GM23338 (cell line): ENCODE results near the gene HOXD4. TPM values are rescaled to one million over a fixed set of nuclear protein-coding genes. Genes with fewer than 3 reads are reported as not detected.

ENCODE experiments used
- ATAC-seq: fragments of 200-7000 bp; cut with Tn5 transposase; 3 replicates; pipeline ENCODE4 v1.9.1; 2020
- DNase-seq: peaks from one replicate; pipeline ENCODE4 v3.0.0-alpha.2; 2015; ENCODE audit warnings: low spot score
- H2AFZ ChIP-seq: fragments of 200-600 bp; sonication (generic); 2 replicates; pipeline ENCODE4 v1.8.0; 2016; ENCODE audit warnings: antibody characterized with exemption, mild to moderate bottlenecking, moderate library complexity
- H3F3A ChIP-seq: fragments of 200-600 bp; sonication (generic); replicated peaks from 2 replicates; pipeline ENCODE4 v1.8.0; 2017; ENCODE audit warnings: antibody characterized with exemption, mixed run types, low read depth
- H3K27ac ChIP-seq: fragments of 200-600 bp; sonication (generic); 2 replicates; pipeline ENCODE4 v1.6.1; 2016; ENCODE audit warnings: low read depth
- H3K27me3 ChIP-seq: fragments of 200-600 bp; sonication (generic); 2 replicates; pipeline ENCODE4 v1.8.0; 2016; ENCODE audit warnings: mild to moderate bottlenecking, mixed run types, moderate library complexity; ENCODE audit not compliant: insufficient read depth
- H3K36me3 ChIP-seq: fragments of 200-600 bp; sonication (generic); 2 replicates; pipeline ENCODE4 v1.8.0; 2016; ENCODE audit warnings: mild to moderate bottlenecking; ENCODE audit not compliant: insufficient read depth
- H3K4me1 ChIP-seq: fragments of 200-600 bp; sonication (generic); 2 replicates; pipeline ENCODE4 v1.8.0; 2016; ENCODE audit warnings: mild to moderate bottlenecking, moderate library complexity; ENCODE audit not compliant: insufficient read depth
- H3K4me2 ChIP-seq: fragments of 200-600 bp; sonication (generic); 2 replicates; pipeline ENCODE4 v1.7.1; 2017; ENCODE audit warnings: mixed run types
- H3K4me3 ChIP-seq: fragments of 200-600 bp; sonication (generic); 2 replicates; pipeline ENCODE4 v1.6.1; 2016; ENCODE audit warnings: mixed run types
- H3K79me2 ChIP-seq: fragments of 200-600 bp; sonication (generic); replicated peaks from 2 replicates; pipeline ENCODE4 v1.8.0; 2017; ENCODE audit warnings: mild to moderate bottlenecking; ENCODE audit not compliant: insufficient read depth
- H3K9me2 ChIP-seq: fragments of 200-600 bp; sonication (generic); 2 replicates; pipeline ENCODE4 v1.8.0; 2017; ENCODE audit not compliant: insufficient read depth
- H4K20me1 ChIP-seq: fragments of 200-600 bp; sonication (generic); replicated peaks from 2 replicates; pipeline ENCODE4 v1.8.0; 2017; ENCODE audit warnings: mild to moderate bottlenecking; ENCODE audit not compliant: insufficient read depth
- H3K27ac Mint-ChIP-seq: 2 replicates; pipeline ENCODE4 v1.8.0; 2020; ENCODE audit warnings: inconsistent platforms, mild to moderate bottlenecking, moderate library complexity, mixed read lengths
- H3K27me3 Mint-ChIP-seq: 3 replicates; pipeline ENCODE4 v1.8.0; 2022; ENCODE audit warnings: low read depth, mild to moderate bottlenecking, moderate library complexity, mixed read lengths, inconsistent platforms; ENCODE audit not compliant: insufficient read depth, poor library complexity
- H3K36me3 Mint-ChIP-seq: 3 replicates; pipeline ENCODE4 v1.8.0; 2021; ENCODE audit warnings: low read depth, mild to moderate bottlenecking, inconsistent platforms, moderate library complexity, mixed read lengths
- H3K4me1 Mint-ChIP-seq: 3 replicates; pipeline ENCODE4 v1.8.0; 2020; ENCODE audit warnings: mild to moderate bottlenecking, inconsistent platforms, mixed read lengths
- H3K4me3 Mint-ChIP-seq: 3 replicates; pipeline ENCODE4 v1.8.0; 2021; ENCODE audit warnings: moderate library complexity, mild to moderate bottlenecking, inconsistent platforms, mixed read lengths
- H3K9me3 Mint-ChIP-seq: 3 replicates; pipeline ENCODE4 v1.8.0; 2020; ENCODE audit warnings: moderate library complexity, mild to moderate bottlenecking, inconsistent platforms, mixed read lengths
- CREB1 ChIP-seq: fragments of 250-450 bp; sonication (Bioruptor Pico); IDR thresholded peaks from 2 replicates; pipeline ENCODE4 v1.5.0; 2020; ENCODE audit warnings: low read depth, mild to moderate bottlenecking, moderate library complexity
- EZH2 ChIP-seq: fragments of 200-600 bp; sonication (generic); IDR thresholded peaks from one replicate; pipeline ENCODE4 v1.8.0; 2017; ENCODE audit warnings: antibody characterized with exemption, mild to moderate bottlenecking, low read depth; ENCODE audit not compliant: unreplicated experiment
- EZH2phosphoT487 ChIP-seq: fragments of 200-600 bp; sonication (generic); IDR thresholded peaks from one replicate; pipeline ENCODE4 v1.8.1; 2018; ENCODE audit warnings: antibody characterized with exemption; ENCODE audit not compliant: unreplicated experiment
- JUNB ChIP-seq: IDR thresholded peaks from one replicate; pipeline ENCODE4 v1.6.1; 2016; ENCODE audit warnings: antibody characterized with exemption; ENCODE audit not compliant: unreplicated experiment
- NANOG ChIP-seq: IDR thresholded peaks from 2 replicates; pipeline ENCODE4 v1.6.1; 2016; ENCODE audit warnings: antibody characterized with exemption, borderline replicate concordance
- POLR2AphosphoS5 ChIP-seq: IDR thresholded peaks from 2 replicates; pipeline ENCODE4 v1.6.1; 2016; ENCODE audit warnings: antibody characterized with exemption, low read depth
- STAT1 ChIP-seq: IDR thresholded peaks from one replicate; pipeline ENCODE4 v1.6.1; 2016; ENCODE audit warnings: antibody characterized with exemption; ENCODE audit not compliant: unreplicated experiment
- ZNF114 ChIP-seq: fragments of 250-450 bp; sonication (Bioruptor Pico); IDR thresholded peaks from 2 replicates; pipeline ENCODE4 v1.5.0; 2020; ENCODE audit warnings: mild to moderate bottlenecking, moderate library complexity
- ZNF331 ChIP-seq: fragments of 250-450 bp; sonication (Bioruptor Pico); IDR thresholded peaks from 2 replicates; pipeline ENCODE4 v1.5.0; 2020; ENCODE audit warnings: low read depth, mild to moderate bottlenecking, moderate library complexity
- ZNF462 ChIP-seq: fragments of 250-450 bp; sonication (Bioruptor Pico); IDR thresholded peaks from 2 replicates; pipeline ENCODE4 v1.5.0; 2020; ENCODE audit warnings: mild to moderate bottlenecking, moderate library complexity
- polyA plus RNA-seq: library from polyadenylated mRNA; unstranded; fragments of >200 nt; fragmentation: Nextera tagmentation; extraction: Ambion mirVana; gene quantifications from 2 replicates; pipeline ENCODE4 v1.2.1, GENCODE V29; 2016
- total RNA-seq: library from RNA; depleted of rRNA; stranded (reverse); fragments of >200 nt; shearing (Covaris generic); gene quantifications from 2 replicates; pipeline ENCODE4 v1.2.3, GENCODE V29; 2014
- TF ChIP-seq, protein P1 (sequence below), 2 experiments: fragments of 200-600 bp in 1 of 2; sonication (generic) in 1 of 2; conservative IDR thresholded peaks; 2 replicates each; pipeline versions ENCODE4 v1.5.1 to v1.6.1; 2016 to 2017; ENCODE audit warnings: antibody characterized with exemption in 2 of 2, low read depth in 2 of 2, mild to moderate bottlenecking in 2 of 2, moderate library complexity in 1 of 2
- TF ChIP-seq, protein P2 (sequence below): IDR thresholded peaks from 2 replicates; pipeline ENCODE4 v1.6.1; 2016; ENCODE audit warnings: antibody characterized with exemption
- TF ChIP-seq, protein P3 (sequence below): IDR thresholded peaks from one replicate; pipeline ENCODE4 v1.6.1; 2018; ENCODE audit warnings: antibody characterized with exemption; ENCODE audit not compliant: unreplicated experiment

Gene HOXD4
- total and polyA plus RNA-seq, 2 experiments from 2014 or later: not detected

GRCh38 chr2:176147800-176148496, 3.4 kb upstream of the HOXD4 start:
- ATAC-seq (peak; percentile 23), DNase-seq (peak; percentile 68)
- H3K36me3 ChIP-seq: no peaks in the 10 kb centered on the region
- H3K9me3 Mint-ChIP-seq: 0 out of 3 replicates have a peak, but pooled peaks cover 2% of the 10 kb centered on the region
- H3K36me3 Mint-ChIP-seq: no peaks in the 10 kb centered on the region
- no peak overlapping the region for H2AFZ ChIP-seq
- peaks cover 100% of the 10 kb centered on the region for H3K27me3 ChIP-seq
- H3F3A ChIP-seq: peaks cover 20% of the 10 kb centered on the region; the same call in 1 of the 2 replicates
- H3K79me2 ChIP-seq: no peaks in the 10 kb centered on the region
- H3K27ac ChIP-seq: no peak overlapping the region
- no peak overlapping the region for H3K4me3 ChIP-seq
- H3K4me3 Mint-ChIP-seq: peak overlapping the region; percentile 31; the same call in 1 of the 3 replicates
- H3K9me2 ChIP-seq: no peaks in the 10 kb centered on the region
- peaks cover 39% of the 10 kb centered on the region for H4K20me1 ChIP-seq
- 0 out of 2 replicates have a peak overlapping the region, but pooled peaks have one; percentile 24 for H3K4me2 ChIP-seq
- H3K27ac Mint-ChIP-seq: no peak overlapping the region
- peaks cover 15% of the 10 kb centered on the region for H3K4me1 Mint-ChIP-seq
- TF ChIP-seq, protein P1, sequence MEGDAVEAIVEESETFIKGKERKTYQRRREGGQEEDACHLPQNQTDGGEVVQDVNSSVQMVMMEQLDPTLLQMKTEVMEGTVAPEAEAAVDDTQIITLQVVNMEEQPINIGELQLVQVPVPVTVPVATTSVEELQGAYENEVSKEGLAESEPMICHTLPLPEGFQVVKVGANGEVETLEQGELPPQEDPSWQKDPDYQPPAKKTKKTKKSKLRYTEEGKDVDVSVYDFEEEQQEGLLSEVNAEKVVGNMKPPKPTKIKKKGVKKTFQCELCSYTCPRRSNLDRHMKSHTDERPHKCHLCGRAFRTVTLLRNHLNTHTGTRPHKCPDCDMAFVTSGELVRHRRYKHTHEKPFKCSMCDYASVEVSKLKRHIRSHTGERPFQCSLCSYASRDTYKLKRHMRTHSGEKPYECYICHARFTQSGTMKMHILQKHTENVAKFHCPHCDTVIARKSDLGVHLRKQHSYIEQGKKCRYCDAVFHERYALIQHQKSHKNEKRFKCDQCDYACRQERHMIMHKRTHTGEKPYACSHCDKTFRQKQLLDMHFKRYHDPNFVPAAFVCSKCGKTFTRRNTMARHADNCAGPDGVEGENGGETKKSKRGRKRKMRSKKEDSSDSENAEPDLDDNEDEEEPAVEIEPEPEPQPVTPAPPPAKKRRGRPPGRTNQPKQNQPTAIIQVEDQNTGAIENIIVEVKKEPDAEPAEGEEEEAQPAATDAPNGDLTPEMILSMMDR (conservative IDR thresholded peaks at IDR 0.05; ENCODE audit: low read depth in 2 of 2): no peak
- no peak for TF ChIP-seq POLR2AphosphoS5
- TF ChIP-seq, protein P2, sequence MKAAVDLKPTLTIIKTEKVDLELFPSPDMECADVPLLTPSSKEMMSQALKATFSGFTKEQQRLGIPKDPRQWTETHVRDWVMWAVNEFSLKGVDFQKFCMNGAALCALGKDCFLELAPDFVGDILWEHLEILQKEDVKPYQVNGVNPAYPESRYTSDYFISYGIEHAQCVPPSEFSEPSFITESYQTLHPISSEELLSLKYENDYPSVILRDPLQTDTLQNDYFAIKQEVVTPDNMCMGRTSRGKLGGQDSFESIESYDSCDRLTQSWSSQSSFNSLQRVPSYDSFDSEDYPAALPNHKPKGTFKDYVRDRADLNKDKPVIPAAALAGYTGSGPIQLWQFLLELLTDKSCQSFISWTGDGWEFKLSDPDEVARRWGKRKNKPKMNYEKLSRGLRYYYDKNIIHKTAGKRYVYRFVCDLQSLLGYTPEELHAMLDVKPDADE: no peak
- peak; percentile 93 for TF ChIP-seq EZH2phosphoT487
- TF ChIP-seq ZNF114 (CRISPR knock-in tag): no peak
- TF ChIP-seq CREB1 (CRISPR knock-in tag): no peak
- no peak for TF ChIP-seq ZNF331 (CRISPR knock-in tag)
- TF ChIP-seq, protein P3, sequence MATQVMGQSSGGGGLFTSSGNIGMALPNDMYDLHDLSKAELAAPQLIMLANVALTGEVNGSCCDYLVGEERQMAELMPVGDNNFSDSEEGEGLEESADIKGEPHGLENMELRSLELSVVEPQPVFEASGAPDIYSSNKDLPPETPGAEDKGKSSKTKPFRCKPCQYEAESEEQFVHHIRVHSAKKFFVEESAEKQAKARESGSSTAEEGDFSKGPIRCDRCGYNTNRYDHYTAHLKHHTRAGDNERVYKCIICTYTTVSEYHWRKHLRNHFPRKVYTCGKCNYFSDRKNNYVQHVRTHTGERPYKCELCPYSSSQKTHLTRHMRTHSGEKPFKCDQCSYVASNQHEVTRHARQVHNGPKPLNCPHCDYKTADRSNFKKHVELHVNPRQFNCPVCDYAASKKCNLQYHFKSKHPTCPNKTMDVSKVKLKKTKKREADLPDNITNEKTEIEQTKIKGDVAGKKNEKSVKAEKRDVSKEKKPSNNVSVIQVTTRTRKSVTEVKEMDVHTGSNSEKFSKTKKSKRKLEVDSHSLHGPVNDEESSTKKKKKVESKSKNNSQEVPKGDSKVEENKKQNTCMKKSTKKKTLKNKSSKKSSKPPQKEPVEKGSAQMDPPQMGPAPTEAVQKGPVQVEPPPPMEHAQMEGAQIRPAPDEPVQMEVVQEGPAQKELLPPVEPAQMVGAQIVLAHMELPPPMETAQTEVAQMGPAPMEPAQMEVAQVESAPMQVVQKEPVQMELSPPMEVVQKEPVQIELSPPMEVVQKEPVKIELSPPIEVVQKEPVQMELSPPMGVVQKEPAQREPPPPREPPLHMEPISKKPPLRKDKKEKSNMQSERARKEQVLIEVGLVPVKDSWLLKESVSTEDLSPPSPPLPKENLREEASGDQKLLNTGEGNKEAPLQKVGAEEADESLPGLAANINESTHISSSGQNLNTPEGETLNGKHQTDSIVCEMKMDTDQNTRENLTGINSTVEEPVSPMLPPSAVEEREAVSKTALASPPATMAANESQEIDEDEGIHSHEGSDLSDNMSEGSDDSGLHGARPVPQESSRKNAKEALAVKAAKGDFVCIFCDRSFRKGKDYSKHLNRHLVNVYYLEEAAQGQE: no peak
- no peak for TF ChIP-seq NANOG
- no peak for TF ChIP-seq JUNB
- TF ChIP-seq EZH2: peak; percentile 100
- no peak for TF ChIP-seq STAT1
- no peak for TF ChIP-seq ZNF462
- H3K27me3 Mint-ChIP-seq: peaks cover 99% of the 10 kb centered on the region
- H3K4me1 ChIP-seq: peaks cover 17% of the 10 kb centered on the region
